Measurements from ENCODE around the gene CHD2.

- no peak for TF ChIP-seq CTCF (IDR thresholded peaks at IDR 0.05)
- no peak for TF ChIP-seq POLR2AphosphoS5 (IDR thresholded peaks at IDR 0.05)
- no peak for TF ChIP-seq EP300 (IDR thresholded peaks at IDR 0.05)
These were observed 25.3 kb downstream of the CHD2 start for GRCh38 chr15:92925454-92925853.

Data from sigmoid colon (tissue), 4 donors.